ENCODE data around the gene FOXL2NB. TPM values are rescaled to one million over a fixed set of nuclear protein-coding genes. Genes with fewer than 3 reads are reported as not detected.

Gene FOXL2NB
- total and polyA plus RNA-seq, 10 of the 15 experiments (the other 5 are each of a cell fraction or from before 2014, with no cell fraction given): not detected

- Histone ChIP-seq H3K9ac (ENCODE audit: control insufficient read depth, insufficient read depth, low read length) (no peak overlapping the region), H3K79me2 (ENCODE audit: control insufficient read depth, insufficient read depth, low read length) (no peaks in the 10 kb centered on the region), H3K4me1 (ENCODE audit: control insufficient read depth, insufficient read depth, low read length) (no peaks in the 10 kb centered on the region), H2AFZ (ENCODE audit: control insufficient read depth, low read depth, low read length) (no peak overlapping the region), H3K27me3 (replicated peaks in 1 of 2; ENCODE audit: control insufficient read depth in 2 of 2, insufficient read depth in 2 of 2, low read length in 1 of 2) (no peaks in the 10 kb centered on the region), H3K9me3 (replicated peaks; ENCODE audit: control insufficient read depth, insufficient read depth, low read length) (no peaks in the 10 kb centered on the region), H3K4me3 (no peak overlapping the region), H4K20me1 (ENCODE audit: control insufficient read depth, insufficient read depth) (no peaks in the 10 kb centered on the region), H3K36me3 (ENCODE audit: control insufficient read depth in 2 of 2, insufficient read depth in 2 of 2, low read length in 1 of 2) (no peaks in the 10 kb centered on the region), H3K27ac (ENCODE audit: control insufficient read depth, insufficient read depth) (no peak overlapping the region), H3K4me2 (ENCODE audit: control insufficient read depth, insufficient read depth) (no peak overlapping the region)
- 26% methylated on average over 5 of the region's 5 CpGs for WGBS (ENCODE audit: insufficient coverage, insufficient replicate concordance, low lambda C conversion rate, missing lambda C conversion rate)
- DNase-seq (ENCODE audit: low read depth, low spot score): no peak
- no TSS peak for BruUV-seq (replicated peaks)
- CTCF ChIA-PET: interaction anchor here (0.6 to 1.2 kb wide), 2 partner anchors 20 to 37 kb away, joined by 4 read pairs; no protein-coding TSS in a partner anchor
- no peak for ATAC-seq
- in situ Hi-C loops (cut with MboI) (no loop called here), intact Hi-C loops (cut with micrococcal nuclease; ENCODE audit: unreplicated experiment) (no loop called here)
- POLR2A ChIA-PET: no interaction called here
- RAD21 ChIA-PET (ENCODE audit: unreplicated experiment): no interaction called here
- TF ChIP-seq TCF12 (IDR thresholded peaks at IDR 0.05; ENCODE audit: low read depth, low read length) (no peak), ZNF217 (IDR thresholded peaks at IDR 0.05) (no peak), DPF2 (IDR thresholded peaks at IDR 0.05) (no peak), NRF1 (conservative IDR thresholded peaks at IDR 0.05; ENCODE audit: low read depth, low read length) (no peak), RUNX3 (IDR thresholded peaks at IDR 0.05; ENCODE audit: low read length) (no peak), TBL1XR1 (IDR thresholded peaks at IDR 0.05; ENCODE audit: low read depth, low read length) (no peak), POU2F2 (IDR thresholded peaks at IDR 0.05; ENCODE audit: borderline replicate concordance, low read depth, low read length) (no peak), SMAD1 (IDR thresholded peaks at IDR 0.05; ENCODE audit: low read depth, partially characterized antibody) (no peak), MTA3 (IDR thresholded peaks at IDR 0.05; ENCODE audit: borderline replicate concordance, low read length) (no peak), CBX5 (IDR thresholded peaks at IDR 0.05; ENCODE audit: low read depth) (no peak), REST (IDR thresholded peaks at IDR 0.05; ENCODE audit: low read depth, low read length) (no peak), KAT2A (conservative IDR thresholded peaks at IDR 0.05; ENCODE audit: control insufficient read depth, low read depth, low read length) (no peak), MYC (IDR thresholded peaks at IDR 0.05; ENCODE audit: insufficient read depth, insufficient read length, insufficient replicate concordance, low read length, severe bottlenecking) (no peak), GABPA (IDR thresholded peaks at IDR 0.05; ENCODE audit: low read depth) (no peak), NR2C2 (IDR thresholded peaks at IDR 0.05; ENCODE audit: borderline replicate concordance, control insufficient read depth, insufficient read length, low read depth) (no peak), SPI1 (IDR thresholded peaks at IDR 0.05; ENCODE audit: borderline replicate concordance, insufficient read depth, low read depth, low read length) (no peak), YBX1 (IDR thresholded peaks at IDR 0.05) (no peak), RELA (IDR thresholded peaks at IDR 0.05; ENCODE audit: borderline replicate concordance, partially characterized antibody) (no peak), ZNF622 (IDR thresholded peaks at IDR 0.05) (no peak)
- TF ChIP-seq, protein P1, sequence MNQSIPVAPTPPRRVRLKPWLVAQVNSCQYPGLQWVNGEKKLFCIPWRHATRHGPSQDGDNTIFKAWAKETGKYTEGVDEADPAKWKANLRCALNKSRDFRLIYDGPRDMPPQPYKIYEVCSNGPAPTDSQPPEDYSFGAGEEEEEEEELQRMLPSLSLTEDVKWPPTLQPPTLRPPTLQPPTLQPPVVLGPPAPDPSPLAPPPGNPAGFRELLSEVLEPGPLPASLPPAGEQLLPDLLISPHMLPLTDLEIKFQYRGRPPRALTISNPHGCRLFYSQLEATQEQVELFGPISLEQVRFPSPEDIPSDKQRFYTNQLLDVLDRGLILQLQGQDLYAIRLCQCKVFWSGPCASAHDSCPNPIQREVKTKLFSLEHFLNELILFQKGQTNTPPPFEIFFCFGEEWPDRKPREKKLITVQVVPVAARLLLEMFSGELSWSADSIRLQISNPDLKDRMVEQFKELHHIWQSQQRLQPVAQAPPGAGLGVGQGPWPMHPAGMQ (IDR thresholded peaks at IDR 0.05; ENCODE audit: borderline replicate concordance): no peak
- FAIRE-seq: no peak
- SMC1A ChIA-PET (ENCODE audit: uncharacterized antibody, unreplicated experiment): interaction anchor here (0.6 kb wide), 1 partner anchor 1443 kb away, joined by 3 read pairs; no protein-coding TSS in a partner anchor
Observed at GRCh38 chr3:138972941-138973340, 25.9 kb downstream of the FOXL2NB start.
